Femur (tissue), 1 donor: ENCODE measurements around the gene PATL1.

Experiments
- DNase-seq: peaks from one replicate; pipeline ENCODE4 v3.0.0-alpha.2; 2017

Gene PATL1

GRCh38 chr11:59611570-59612565 lies 57.0 kb downstream of the PATL1 start:
- peak; percentile 20 for DNase-seq

- no peak for DNase-seq
These were observed 58.5 kb downstream of the PATL1 start for GRCh38 chr11:59610289-59610688.

- DNase-seq: no peak
These were observed 61.0 kb downstream of the PATL1 start for GRCh38 chr11:59607703-59608454.

- DNase-seq: no peak
These were observed 66.4 kb downstream of the PATL1 start for GRCh38 chr11:59602432-59602831.

- no peak for DNase-seq
These were observed 67.0 kb downstream of the PATL1 start for GRCh38 chr11:59601788-59602187.

GRCh38 chr11:59600636-59601035 lies 68.2 kb downstream of the PATL1 start:
- no peak for DNase-seq

GRCh38 chr11:59600234-59600633 lies 68.6 kb downstream of the PATL1 start:
- DNase-seq: no peak

GRCh38 chr11:59598961-59599360 lies 69.9 kb downstream of the PATL1 start:
- DNase-seq: no peak
